Measurements from ENCODE around the gene CERS6.

Gene CERS6

DNA sequence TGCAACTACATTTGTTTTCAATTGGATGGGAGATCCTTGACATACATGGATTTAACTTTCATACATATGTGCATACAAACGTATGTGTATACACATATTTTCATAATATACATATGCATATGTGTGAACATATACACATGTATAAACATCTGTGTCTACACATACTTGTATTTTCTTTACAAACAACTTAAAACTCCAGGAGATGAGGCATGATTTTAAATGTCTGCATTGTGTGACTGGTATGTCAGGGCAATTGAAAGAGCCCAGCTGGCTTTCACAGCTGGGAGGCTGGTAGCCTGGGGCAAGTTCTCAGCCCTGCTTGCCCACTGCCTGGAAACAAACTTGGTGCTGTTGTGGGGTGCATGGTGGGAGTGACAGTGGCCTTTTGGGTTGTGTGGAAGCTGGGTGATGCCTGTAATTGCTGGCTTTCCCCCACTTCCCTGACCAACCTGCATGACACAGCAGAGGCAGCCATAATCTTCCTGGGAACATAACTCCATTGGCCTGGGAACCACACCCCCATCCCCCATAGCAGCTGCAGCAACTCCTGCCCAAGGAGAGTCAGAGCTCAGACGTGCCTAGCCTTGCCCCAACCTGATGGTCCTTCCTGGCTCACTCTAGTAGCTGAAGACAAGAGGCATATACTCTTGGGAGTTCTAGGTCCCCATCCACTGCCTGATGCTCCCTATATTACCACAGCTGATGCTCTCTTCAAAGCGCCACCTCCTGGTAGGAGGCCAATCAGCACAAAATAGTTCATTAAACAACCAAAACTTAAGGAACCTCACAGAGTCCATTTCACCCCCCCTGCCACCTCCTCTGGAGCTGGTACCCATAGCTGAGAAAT lies 158.3 kb downstream of the CERS6 start:
- Histone ChIP-seq H3K36me3 (ENCODE audit: insufficient read depth, low read length) (no peaks in the 10 kb centered on the region), H3K9ac (ENCODE audit: low read length) (no peak overlapping the region), H3K4me3 (ENCODE audit: low read depth in 1 of 2, low read length in 2 of 2) (no peak overlapping the region), H3K27me3 (ENCODE audit: control insufficient read depth in 1 of 2, insufficient read depth in 2 of 2, low read length in 2 of 2) (no peaks in the 10 kb centered on the region), H3K9me3 (ENCODE audit: low read length) (no peaks in the 10 kb centered on the region), H3K27ac (ENCODE audit: low read depth, low read length) (no peak overlapping the region), H3K4me1 (ENCODE audit: insufficient read depth, low read length) (no peaks in the 10 kb centered on the region)

DNA sequence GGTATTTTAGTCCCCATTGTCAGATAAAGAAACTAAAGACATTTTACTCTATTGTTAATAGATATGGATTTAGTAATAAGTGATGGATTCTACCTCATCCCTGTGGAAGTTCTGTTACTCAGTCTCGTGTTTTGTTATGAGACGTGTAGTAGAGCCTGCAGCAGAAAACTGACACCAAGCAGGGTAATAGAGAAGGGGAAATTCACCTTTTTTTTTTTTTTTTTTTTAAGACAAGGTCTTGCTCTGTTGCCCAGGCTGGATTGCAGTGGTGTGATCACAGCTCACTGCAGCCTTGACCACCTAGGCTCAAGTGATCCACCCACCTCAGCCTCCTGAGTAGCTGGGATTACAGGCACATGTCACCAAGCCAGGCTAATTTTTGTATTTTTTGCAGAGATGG lies 164.5 kb downstream of the CERS6 start:
- H3K4me1 ChIP-seq (ENCODE audit: insufficient read depth, low read length) = no peaks in the 10 kb centered on the region
- no peaks in the 10 kb centered on the region for H3K27me3 ChIP-seq (ENCODE audit: control insufficient read depth in 1 of 2, insufficient read depth in 2 of 2, low read length in 2 of 2)
- no peak overlapping the region for H3K4me3 ChIP-seq (ENCODE audit: low read depth in 1 of 2, low read length in 2 of 2)
- H3K36me3 ChIP-seq (ENCODE audit: insufficient read depth, low read length) = no peaks in the 10 kb centered on the region
- H3K27ac ChIP-seq (ENCODE audit: low read depth, low read length) = no peak overlapping the region
- no peak overlapping the region for H3K9ac ChIP-seq (ENCODE audit: low read length)
- no peaks in the 10 kb centered on the region for H3K9me3 ChIP-seq (ENCODE audit: low read length)

DNA sequence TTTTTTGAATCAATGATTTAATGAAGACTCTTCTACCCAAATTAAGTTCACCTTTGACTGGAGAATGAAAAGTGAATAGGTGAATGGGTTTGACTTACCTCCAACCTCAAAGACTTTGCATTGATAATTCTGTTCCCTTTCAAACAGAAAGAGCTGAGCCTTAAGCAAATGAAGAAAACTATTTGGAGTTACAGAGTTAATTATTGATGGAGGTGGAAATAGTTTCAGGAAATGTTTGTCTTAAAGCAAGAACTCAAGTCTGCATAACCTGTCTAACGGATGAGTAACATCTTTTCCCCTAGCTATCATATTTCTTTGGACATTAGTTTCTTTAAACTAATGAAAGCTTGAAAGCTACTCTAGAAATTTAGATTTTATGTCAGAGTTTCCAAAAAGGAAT lies 166.5 kb downstream of the CERS6 start:
- Histone ChIP-seq H3K27me3 (ENCODE audit: control insufficient read depth in 1 of 2, insufficient read depth in 2 of 2, low read length in 2 of 2) (no peaks in the 10 kb centered on the region), H3K27ac (ENCODE audit: low read depth, low read length) (no peak overlapping the region), H3K9me3 (ENCODE audit: low read length) (no peaks in the 10 kb centered on the region), H3K36me3 (ENCODE audit: insufficient read depth, low read length) (no peaks in the 10 kb centered on the region), H3K4me3 (ENCODE audit: low read depth in 1 of 2, low read length in 2 of 2) (no peak overlapping the region), H3K9ac (ENCODE audit: low read length) (no peak overlapping the region), H3K4me1 (ENCODE audit: insufficient read depth, low read length) (no peaks in the 10 kb centered on the region)

DNA sequence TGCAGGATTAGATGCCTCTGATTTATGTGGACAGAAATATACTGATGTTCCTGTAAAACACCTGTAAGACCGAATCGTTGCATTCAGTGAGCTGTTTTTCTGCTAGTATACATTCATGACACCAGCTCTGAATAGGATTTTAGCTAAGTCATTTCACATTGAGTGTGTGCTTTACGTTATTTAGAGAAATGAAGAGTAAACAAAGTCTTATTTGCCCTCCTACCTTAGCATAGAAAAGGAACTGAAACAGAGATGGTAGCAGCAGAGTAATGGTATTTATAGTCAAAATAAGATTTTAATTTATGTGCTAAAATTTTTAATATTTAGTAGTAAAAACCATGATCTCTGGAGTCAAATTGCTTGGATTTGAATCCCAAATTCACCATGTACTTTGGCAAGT lies 168.0 kb downstream of the CERS6 start:
- Histone ChIP-seq H3K4me1 (ENCODE audit: insufficient read depth, low read length) (no peaks in the 10 kb centered on the region), H3K9ac (ENCODE audit: low read length) (no peak overlapping the region), H3K9me3 (ENCODE audit: low read length) (no peaks in the 10 kb centered on the region), H3K27me3 (ENCODE audit: control insufficient read depth in 1 of 2, insufficient read depth in 2 of 2, low read length in 2 of 2) (no peaks in the 10 kb centered on the region), H3K27ac (ENCODE audit: low read depth, low read length) (no peak overlapping the region), H3K4me3 (ENCODE audit: low read depth in 1 of 2, low read length in 2 of 2) (no peak overlapping the region), H3K36me3 (ENCODE audit: insufficient read depth, low read length) (no peaks in the 10 kb centered on the region)

DNA sequence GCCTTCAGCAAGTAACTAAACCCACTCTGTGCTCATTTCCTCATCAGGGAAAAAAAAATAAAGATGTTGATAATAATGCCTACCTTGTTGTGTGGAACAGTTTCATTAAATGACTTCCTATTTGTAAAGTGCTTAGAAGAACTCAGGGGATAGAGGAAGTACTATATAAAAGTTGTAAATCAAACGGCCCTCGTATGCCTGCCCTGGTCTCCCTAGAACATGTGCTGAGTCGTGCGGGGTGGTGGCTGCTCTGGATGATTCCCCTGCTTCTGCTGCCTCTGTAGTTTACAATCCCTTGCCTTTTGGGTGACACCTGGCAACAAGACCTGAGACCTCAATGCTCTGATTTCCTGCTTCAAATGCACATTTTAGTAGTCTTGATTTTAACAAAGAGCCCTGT lies 170.0 kb downstream of the CERS6 start:
- Histone ChIP-seq H3K27ac (ENCODE audit: low read depth, low read length) (no peak overlapping the region), H3K36me3 (ENCODE audit: insufficient read depth, low read length) (no peaks in the 10 kb centered on the region)

DNA sequence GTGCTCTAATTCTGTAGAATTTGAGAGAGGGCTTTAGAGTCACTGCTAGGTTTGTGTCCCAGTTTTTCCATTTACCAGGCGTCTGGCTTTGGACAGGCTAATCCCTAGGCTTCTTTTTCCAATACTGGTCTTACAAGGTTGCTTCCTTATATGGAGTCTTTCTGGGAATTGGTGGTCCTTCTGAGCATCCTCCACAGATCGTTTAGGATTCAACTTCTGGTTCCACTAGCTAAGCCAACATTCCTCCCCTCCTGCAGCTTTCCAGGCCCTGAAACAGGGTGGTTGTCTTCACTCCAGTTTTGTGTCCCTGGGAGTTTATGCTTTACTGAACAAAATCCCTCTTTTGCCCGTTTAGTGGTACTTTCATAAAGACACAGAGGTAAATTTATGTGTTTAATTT lies 170.6 kb downstream of the CERS6 start:
- H3K27me3 ChIP-seq (ENCODE audit: control insufficient read depth in 1 of 2, insufficient read depth in 2 of 2, low read length in 2 of 2) = no peaks in the 10 kb centered on the region
- no peak overlapping the region for H3K27ac ChIP-seq (ENCODE audit: low read depth, low read length)
- H3K4me1 ChIP-seq (ENCODE audit: insufficient read depth, low read length) = no peaks in the 10 kb centered on the region
- no peak overlapping the region for H3K4me3 ChIP-seq (ENCODE audit: low read depth in 1 of 2, low read length in 2 of 2)
- no peaks in the 10 kb centered on the region for H3K9me3 ChIP-seq (ENCODE audit: low read length)
- no peak overlapping the region for H3K9ac ChIP-seq (ENCODE audit: low read length)
- H3K36me3 ChIP-seq (ENCODE audit: insufficient read depth, low read length) = no peaks in the 10 kb centered on the region

More for the DNA sequence above, 170.0 kb downstream of the CERS6 start:
- Histone ChIP-seq H3K27me3 (ENCODE audit: control insufficient read depth in 1 of 2, insufficient read depth in 2 of 2, low read length in 2 of 2) (no peaks in the 10 kb centered on the region), H3K9me3 (ENCODE audit: low read length) (no peaks in the 10 kb centered on the region), H3K9ac (ENCODE audit: low read length) (no peak overlapping the region), H3K4me1 (ENCODE audit: insufficient read depth, low read length) (no peaks in the 10 kb centered on the region), H3K4me3 (ENCODE audit: low read depth in 1 of 2, low read length in 2 of 2) (no peak overlapping the region)

DNA sequence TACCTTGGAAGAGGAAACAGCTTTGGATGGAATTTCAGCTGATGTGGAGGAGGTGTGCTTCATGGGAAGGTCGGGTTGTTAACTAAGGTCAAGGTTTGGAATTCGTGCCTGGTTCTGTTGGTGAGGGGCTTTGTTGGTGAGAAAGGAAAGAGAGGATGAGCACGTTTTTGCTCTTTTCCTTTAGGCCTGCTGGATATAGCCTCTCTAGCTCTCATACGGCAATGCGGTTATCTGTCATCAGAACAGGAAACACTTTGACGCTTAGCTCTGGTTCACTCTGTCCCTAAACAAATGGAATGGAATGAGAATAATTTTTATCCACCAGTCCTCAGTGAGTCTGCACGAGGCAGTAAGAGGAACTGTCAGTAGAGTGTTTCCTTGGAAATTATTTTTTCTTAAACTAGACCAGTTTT lies 176.6 kb downstream of the CERS6 start:
- Histone ChIP-seq H3K4me3 (ENCODE audit: low read depth in 1 of 2, low read length in 2 of 2) (no peak overlapping the region), H3K36me3 (ENCODE audit: insufficient read depth, low read length) (no peaks in the 10 kb centered on the region), H3K27me3 (ENCODE audit: control insufficient read depth in 1 of 2, insufficient read depth in 2 of 2, low read length in 2 of 2) (no peaks in the 10 kb centered on the region), H3K9ac (ENCODE audit: low read length) (no peak overlapping the region), H3K27ac (ENCODE audit: low read depth, low read length) (no peak overlapping the region), H3K4me1 (ENCODE audit: insufficient read depth, low read length) (peaks cover 18% of the 10 kb centered on the region), H3K9me3 (ENCODE audit: low read length) (no peaks in the 10 kb centered on the region)

DNA sequence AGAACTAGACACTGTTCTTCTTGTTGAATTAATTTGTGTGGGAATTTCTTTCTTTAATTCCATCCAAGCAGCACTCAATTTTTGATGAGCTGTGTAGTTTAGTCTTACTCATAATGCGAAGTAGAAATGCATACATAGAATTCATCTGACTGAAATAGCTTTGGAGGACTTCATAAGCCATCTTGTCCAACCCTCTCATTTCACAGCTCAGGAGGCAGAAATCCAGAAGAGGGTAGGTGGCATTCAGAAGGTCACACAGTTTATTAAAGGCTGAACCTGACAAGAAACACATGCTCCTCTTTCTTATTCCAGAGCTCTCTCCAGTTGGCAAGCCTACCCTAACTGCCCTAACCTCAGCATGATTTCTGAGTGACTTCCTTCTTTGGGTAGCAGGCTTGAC lies 177.1 kb downstream of the CERS6 start:
- peaks cover 18% of the 10 kb centered on the region for H3K4me1 ChIP-seq (ENCODE audit: insufficient read depth, low read length)
- H3K4me3 ChIP-seq (ENCODE audit: low read depth in 1 of 2, low read length in 2 of 2) = no peak overlapping the region
- no peak overlapping the region for H3K27ac ChIP-seq (ENCODE audit: low read depth, low read length)
- H3K27me3 ChIP-seq (ENCODE audit: control insufficient read depth in 1 of 2, insufficient read depth in 2 of 2, low read length in 2 of 2) = no peaks in the 10 kb centered on the region
- no peaks in the 10 kb centered on the region for H3K9me3 ChIP-seq (ENCODE audit: low read length)
- no peak overlapping the region for H3K9ac ChIP-seq (ENCODE audit: low read length)
- no peaks in the 10 kb centered on the region for H3K36me3 ChIP-seq (ENCODE audit: insufficient read depth, low read length)

DNA sequence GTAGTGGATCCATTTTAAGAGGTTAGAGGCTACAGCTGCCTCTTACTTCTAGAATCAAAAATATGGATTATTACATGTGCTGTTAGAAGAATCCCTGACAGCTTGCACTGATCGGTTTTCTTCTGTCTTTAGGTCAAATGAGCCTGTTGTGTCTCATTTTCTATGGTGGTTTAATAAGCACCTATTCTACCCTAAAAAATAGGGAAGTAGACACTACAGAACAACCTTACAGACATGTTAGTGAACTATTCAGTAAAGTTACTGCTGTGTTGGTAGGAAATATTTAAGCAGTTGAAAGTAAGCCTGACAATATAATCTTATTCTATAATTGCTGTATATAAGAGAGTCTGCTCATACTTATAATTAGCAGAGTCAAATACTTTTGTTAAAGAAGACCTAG lies 177.8 kb downstream of the CERS6 start:
- H3K9ac ChIP-seq (ENCODE audit: low read length) = no peak overlapping the region
- H3K27me3 ChIP-seq (ENCODE audit: control insufficient read depth in 1 of 2, insufficient read depth in 2 of 2, low read length in 2 of 2) = no peaks in the 10 kb centered on the region
- H3K9me3 ChIP-seq (ENCODE audit: low read length) = no peaks in the 10 kb centered on the region
- H3K36me3 ChIP-seq (ENCODE audit: insufficient read depth, low read length) = no peaks in the 10 kb centered on the region
- H3K4me3 ChIP-seq (ENCODE audit: low read depth in 1 of 2, low read length in 2 of 2) = no peak overlapping the region
- H3K4me1 ChIP-seq (ENCODE audit: insufficient read depth, low read length) = peaks cover 18% of the 10 kb centered on the region
- no peak overlapping the region for H3K27ac ChIP-seq (ENCODE audit: low read depth, low read length)

DNA sequence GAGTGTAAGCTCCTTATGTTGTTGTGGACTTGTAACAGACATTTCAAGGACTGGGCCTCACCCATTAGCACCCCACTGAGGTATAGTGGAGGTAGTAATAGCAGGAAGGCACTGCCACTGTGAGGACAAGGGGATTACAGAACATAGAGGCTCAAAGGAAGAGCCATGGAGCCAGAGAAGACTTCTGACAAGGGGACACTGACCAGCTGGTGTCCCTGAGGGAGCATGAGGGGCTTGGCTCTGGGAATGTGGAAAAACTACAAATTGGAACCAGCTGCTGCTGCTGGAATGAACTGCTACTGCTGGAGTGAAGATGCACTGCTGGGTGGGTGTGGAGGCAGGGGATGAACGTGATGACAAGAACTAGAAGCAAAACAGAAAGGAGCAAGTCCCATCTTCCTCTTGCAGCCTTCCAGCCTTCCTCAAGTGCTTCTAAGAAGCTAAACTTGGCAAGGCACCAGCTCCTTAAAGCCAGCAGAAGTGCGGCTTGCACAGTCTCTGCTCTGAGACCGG lies 179.0 kb downstream of the CERS6 start:
- H3K27me3 ChIP-seq (ENCODE audit: control insufficient read depth in 1 of 2, insufficient read depth in 2 of 2, low read length in 2 of 2) = no peaks in the 10 kb centered on the region
- H3K9ac ChIP-seq (ENCODE audit: low read length) = no peak overlapping the region
- no peak overlapping the region for H3K27ac ChIP-seq (ENCODE audit: low read depth, low read length)
- peaks cover 28% of the 10 kb centered on the region for H3K4me1 ChIP-seq (ENCODE audit: insufficient read depth, low read length)
- H3K4me3 ChIP-seq (ENCODE audit: low read depth in 1 of 2, low read length in 2 of 2) = no peak overlapping the region
- no peaks in the 10 kb centered on the region for H3K36me3 ChIP-seq (ENCODE audit: insufficient read depth, low read length)
- H3K9me3 ChIP-seq (ENCODE audit: low read length) = no peaks in the 10 kb centered on the region

DNA sequence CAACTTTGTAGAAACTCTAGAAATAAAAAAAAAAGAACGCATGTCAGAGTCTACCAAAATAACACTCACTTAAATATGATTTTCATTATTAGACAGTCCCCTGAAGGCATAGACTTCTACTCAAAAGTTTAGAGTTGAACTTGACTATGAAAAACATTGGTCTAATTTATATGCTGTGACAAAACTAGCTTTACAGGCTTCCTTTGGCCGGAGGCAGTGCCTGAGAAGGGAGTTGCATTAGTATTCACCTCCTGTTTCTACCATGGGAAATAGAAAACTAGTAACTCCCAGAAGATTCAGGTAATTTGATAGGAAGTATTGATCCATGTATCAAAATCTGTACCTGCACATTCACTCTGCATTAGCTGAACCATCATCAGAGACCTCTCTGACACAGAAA lies 182.9 kb downstream of the CERS6 start:
- no peak overlapping the region for H3K27ac ChIP-seq (ENCODE audit: low read depth, low read length)
- H3K36me3 ChIP-seq (ENCODE audit: insufficient read depth, low read length) = no peaks in the 10 kb centered on the region
- no peaks in the 10 kb centered on the region for H3K27me3 ChIP-seq (ENCODE audit: control insufficient read depth in 1 of 2, insufficient read depth in 2 of 2, low read length in 2 of 2)
- H3K4me1 ChIP-seq (ENCODE audit: insufficient read depth, low read length) = peaks cover 23% of the 10 kb centered on the region
- H3K9ac ChIP-seq (ENCODE audit: low read length) = no peak overlapping the region
- no peaks in the 10 kb centered on the region for H3K9me3 ChIP-seq (ENCODE audit: low read length)
- H3K4me3 ChIP-seq (ENCODE audit: low read depth in 1 of 2, low read length in 2 of 2) = no peak overlapping the region

DNA sequence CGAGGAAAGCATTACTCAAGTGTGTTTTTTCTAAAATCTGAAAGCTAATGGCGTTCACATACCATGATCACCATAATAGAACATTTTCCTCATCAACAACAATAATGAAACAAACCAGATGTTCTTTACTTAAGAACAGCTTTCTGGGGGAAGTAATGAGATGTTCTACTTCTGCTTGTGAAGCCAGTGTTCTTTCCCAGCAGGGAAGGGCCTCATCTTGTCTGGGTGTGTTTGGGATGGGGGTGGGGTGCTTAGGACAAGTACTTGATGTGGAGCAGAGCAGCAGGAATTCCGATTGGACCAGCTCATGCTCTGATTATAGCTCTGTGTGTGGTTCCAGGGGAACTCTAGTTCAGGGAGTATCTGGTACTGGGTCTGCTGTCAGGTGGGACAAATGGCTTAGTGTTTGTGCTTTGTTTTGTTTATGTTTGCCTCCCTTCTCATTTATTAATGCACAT lies 183.4 kb downstream of the CERS6 start:
- no peak overlapping the region for H3K27ac ChIP-seq (ENCODE audit: low read depth, low read length)
- H3K4me1 ChIP-seq (ENCODE audit: insufficient read depth, low read length) = peaks cover 21% of the 10 kb centered on the region
- no peaks in the 10 kb centered on the region for H3K27me3 ChIP-seq (ENCODE audit: control insufficient read depth in 1 of 2, insufficient read depth in 2 of 2, low read length in 2 of 2)
- no peaks in the 10 kb centered on the region for H3K9me3 ChIP-seq (ENCODE audit: low read length)
- no peak overlapping the region for H3K4me3 ChIP-seq (ENCODE audit: low read depth in 1 of 2, low read length in 2 of 2)
- no peak overlapping the region for H3K9ac ChIP-seq (ENCODE audit: low read length)
- H3K36me3 ChIP-seq (ENCODE audit: insufficient read depth, low read length) = no peaks in the 10 kb centered on the region

All from muscle layer of colon (tissue), 2 donors.